ENCODE data around the gene SLFN12. TPM values are rescaled to one million over a fixed set of nuclear protein-coding genes. Genes with fewer than 3 reads are reported as not detected.
A peak's percentile ranks its signal among the peaks of the same experiment; 100 is the strongest.
"Not testable (repeated sequence)": the region's sequence is repeated elsewhere in the genome, so short reads cannot be mapped to it uniquely, and the experiment has no call there.

The SLFN12 gene
- 4.3 TPM for total RNA-seq
- long read RNA-seq, partial matches to known transcripts = 0 of 1 reads
- long read RNA-seq, other reads (novel, unspliced or antisense) = 1 of 1 reads

GRCh38 chr17:35432176-35433074 lies at the start of gene SLFN12:
Gene SLFN12 (minus strand): TSS chr17:35432500. CDS start chr17:35423028, 9,472 bp downstream.
- intact Hi-C loops (cut with DNase I) = loop anchor here (2.0 to 5.0 kb wide), 4 partner anchors 58 to 190 kb away; partner anchors contain the start of genes SLFN12L and SLFN5
- DNase-seq (ENCODE audit: low spot score) = no peak

GRCh38 chr17:35479271-35479670 lies 47.0 kb upstream of the SLFN12 start:
- intact Hi-C loops (cut with DNase I) = no loop called here
- DNase-seq (ENCODE audit: low spot score) = no peak

GRCh38 chr17:35477248-35477647 lies 44.9 kb upstream of the SLFN12 start:
- DNase-seq (ENCODE audit: low spot score) = no peak
- intact Hi-C loops (cut with DNase I) = no loop called here

- intact Hi-C loops (cut with DNase I) = no loop called here
- DNase-seq (ENCODE audit: low spot score) = no peak
These were observed 44.1 kb upstream of the SLFN12 start for GRCh38 chr17:35476283-35476820.

- intact Hi-C loops (cut with DNase I) = no loop called here
- no peak for DNase-seq (ENCODE audit: low spot score)
These were observed 36.2 kb upstream of the SLFN12 start for GRCh38 chr17:35468475-35468874.

- intact Hi-C loops (cut with DNase I) = no loop called here
- no peak for DNase-seq (ENCODE audit: low spot score)
These were observed 35.5 kb upstream of the SLFN12 start for GRCh38 chr17:35467824-35468223.

- intact Hi-C loops (cut with DNase I) = no loop called here
These were observed 28.1 kb upstream of the SLFN12 start for GRCh38 chr17:35460354-35460851.

GRCh38 chr17:35454035-35454434 lies 21.7 kb upstream of the SLFN12 start:
- intact Hi-C loops (cut with DNase I); DNase-seq (ENCODE audit: low spot score): not testable (repeated sequence)

More at GRCh38 chr17:35460354-35460851, 28.1 kb upstream of the SLFN12 start:
- peak; percentile 81 for DNase-seq (ENCODE audit: low spot score)

GRCh38 chr17:35453171-35453570 lies 20.9 kb upstream of the SLFN12 start:
- no peak for DNase-seq (ENCODE audit: low spot score)
- intact Hi-C loops (cut with DNase I) = no loop called here

GRCh38 chr17:35449371-35449931 lies 17.2 kb upstream of the SLFN12 start:
- peak; percentile 83 for DNase-seq (ENCODE audit: low spot score)
- intact Hi-C loops (cut with DNase I) = loop anchor here (5.0 kb wide), 1 partner anchor 38 kb away; no protein-coding TSS in a partner anchor

- DNase-seq (ENCODE audit: low spot score) = no peak
- intact Hi-C loops (cut with DNase I) = loop anchor here (1.0 to 5.0 kb wide), 2 partner anchors 38 to 76 kb away; partner anchors contain the start of gene SLFN11
These were observed 16.6 kb upstream of the SLFN12 start for GRCh38 chr17:35448899-35449227.

GRCh38 chr17:35448214-35448898 lies 16.1 kb upstream of the SLFN12 start, which contains the start of gene SLFN13:
Gene SLFN13 (minus strand): TSS chr17:35448766. CDS start chr17:35445680, 3,086 bp downstream.
- intact Hi-C loops (cut with DNase I) = loop anchor here (1.0 to 5.0 kb wide), 2 partner anchors 39 to 75 kb away; partner anchors contain the start of gene SLFN11
- DNase-seq (ENCODE audit: low spot score) = peak; percentile 93

- DNase-seq (ENCODE audit: low spot score) = no peak
These were observed 15.2 kb upstream of the SLFN12 start for GRCh38 chr17:35447499-35447898.

GRCh38 chr17:35438433-35438832 lies 6.1 kb upstream of the SLFN12 start:
- intact Hi-C loops (cut with DNase I) = no loop called here
- DNase-seq (ENCODE audit: low spot score) = no peak

More at GRCh38 chr17:35447499-35447898, 15.2 kb upstream of the SLFN12 start:
- intact Hi-C loops (cut with DNase I) = loop anchor here (5.0 kb wide), 1 partner anchor 40 kb away; no protein-coding TSS in a partner anchor

GRCh38 chr17:35433075-35433894 lies 985 bp upstream of the SLFN12 start:
- intact Hi-C loops (cut with DNase I) = loop anchor here (2.0 to 5.0 kb wide), 4 partner anchors 58 to 191 kb away; partner anchors contain the start of genes SLFN12L and SLFN5
- peak; percentile 84 for DNase-seq (ENCODE audit: low spot score)

GRCh38 chr17:35429702-35430101 lies 2.6 kb downstream of the SLFN12 start:
- no peak for DNase-seq (ENCODE audit: low spot score)
- intact Hi-C loops (cut with DNase I) = loop anchor here (5.0 kb wide), 3 partner anchors 108 to 187 kb away; partner anchors contain the start of genes SLFN12L and SLFN5

GRCh38 chr17:35428229-35428628 lies 4.1 kb downstream of the SLFN12 start:
- intact Hi-C loops (cut with DNase I) = no loop called here
- DNase-seq (ENCODE audit: low spot score) = no peak

- no peak for DNase-seq (ENCODE audit: low spot score)
- intact Hi-C loops (cut with DNase I) = no loop called here
These were observed 8.5 kb downstream of the SLFN12 start for GRCh38 chr17:35423761-35424160.
